B cell (primary cell): ENCODE results near the gene QRICH2. TPM values are rescaled to one million over a fixed set of nuclear protein-coding genes. Genes with fewer than 3 reads are reported as not detected.

Experiments used
- ATAC-seq: fragments of 200-7000 bp; cut with Tn5 transposase; one replicate; pipeline ENCODE4 v1.10.0; 2021; ENCODE audit warnings: low read depth, mild to moderate bottlenecking, moderate number of reproducible peaks, moderate library complexity
- CTCF ChIA-PET: fragments of 350-600 bp; sonication (Branson Sonifier 250); formaldehyde crosslinking; loops from one replicate; lab custom pipeline; 2021; ENCODE audit warnings: antibody characterized with exemption, inconsistent platforms; lab: Charles Lee
- POLR2A ChIA-PET: fragments of 350-600 bp; sonication (Branson Sonifier 250); formaldehyde crosslinking; loops from one replicate; lab custom pipeline; 2021; ENCODE audit warnings: antibody characterized with exemption; lab: Charles Lee
- DNase-seq: peaks from one replicate; pipeline ENCODE4 v3.0.0; 2013
- H2AFZ ChIP-seq: 2 replicates; pipeline ENCODE4 v1.6.1; 2012; ENCODE audit warnings: mild to moderate bottlenecking, low read depth, low read length; ENCODE audit not compliant: insufficient read depth, poor library complexity, severe bottlenecking
- H3K27ac ChIP-seq, 2 donors: 1 replicate in 1 of 2; 2 replicates in 1 of 2; pipeline ENCODE4 v1.5.1; 2012 to 2013; ENCODE audit warnings: low read length in 2 of 2, mild to moderate bottlenecking in 2 of 2, moderate library complexity in 1 of 2
- H3K27me3 ChIP-seq, 4 experiments: fragments of 200-600 bp in 1 of 4; sonication (generic) in 1 of 4; replicated peaks in 1 of 4; 1 replicate in 2 of 4; 2 replicates in 2 of 4; pipeline versions ENCODE4 v1.6.1 to v1.7.0; 2013 to 2016; ENCODE audit warnings: low read length in 3 of 4, mild to moderate bottlenecking in 2 of 4, mixed read lengths in 1 of 4, moderate library complexity in 1 of 4; ENCODE audit not compliant: insufficient read depth in 4 of 4, control insufficient read depth in 3 of 4; ENCODE audit errors: control extremely low read depth in 1 of 4
- H3K36me3 ChIP-seq, 2 experiments: replicated peaks in 1 of 2; 1 replicate in 1 of 2; 2 replicates in 1 of 2; pipeline versions ENCODE4 v1.6.1 to v1.7.1; 2013; ENCODE audit warnings: low read length in 1 of 2; ENCODE audit not compliant: insufficient read depth in 2 of 2, control insufficient read depth in 1 of 2; ENCODE audit errors: control extremely low read depth in 1 of 2, extremely low read depth in 1 of 2
- H3K4me1 ChIP-seq, 2 donors: fragments of 200-600 bp in 1 of 2; sonication (generic) in 1 of 2; 1 replicate in 1 of 2; 2 replicates in 1 of 2; pipeline versions ENCODE4 v1.5.1 to v1.6.1; 2013 to 2017; ENCODE audit warnings: low read length in 2 of 2; ENCODE audit not compliant: control insufficient read depth in 2 of 2, insufficient read depth in 2 of 2
- H3K4me2 ChIP-seq: replicated peaks from 2 replicates; pipeline ENCODE3; 2012; ENCODE audit warnings: mild to moderate bottlenecking, low read depth, low read length; ENCODE audit not compliant: poor library complexity, severe bottlenecking
- H3K4me3 ChIP-seq, 5 experiments: fragments of 200-600 bp in 1 of 5; sonication (generic) in 1 of 5; 1 replicate in 3 of 5; 2 replicates in 2 of 5; pipeline versions ENCODE4 v1.5.1 to v1.7.0; 2011 to 2016; ENCODE audit warnings: low read length in 4 of 5, mild to moderate bottlenecking in 4 of 5, low read depth in 2 of 5, control low read depth in 1 of 5, moderate library complexity in 1 of 5; ENCODE audit not compliant: insufficient read depth in 1 of 5; ENCODE audit errors: control extremely low read depth in 1 of 5, extremely low read depth in 1 of 5
- H3K79me2 ChIP-seq: fragments of 200-600 bp; sonication (generic); one replicate; pipeline ENCODE4 v1.6.0; 2016; ENCODE audit warnings: low read length; ENCODE audit not compliant: control insufficient read depth, insufficient read depth
- H3K9ac ChIP-seq: fragments of 200-600 bp; sonication (generic); 2 replicates; pipeline ENCODE4 v1.6.1; 2017; ENCODE audit warnings: mild to moderate bottlenecking, low read length, moderate library complexity
- H3K9me3 ChIP-seq, 3 donors: one replicate each; pipeline versions ENCODE4 v1.6.1 to v1.7.1; 2013; ENCODE audit warnings: low read length in 2 of 3; ENCODE audit not compliant: control insufficient read depth in 2 of 3, insufficient read depth in 1 of 3; ENCODE audit errors: control extremely low read depth in 1 of 3
- H4K20me1 ChIP-seq: 2 replicates; pipeline ENCODE4 v1.6.0; 2012; ENCODE audit warnings: mild to moderate bottlenecking, low read length; ENCODE audit not compliant: insufficient read depth, control insufficient read depth, poor library complexity, severe bottlenecking
- H3K27ac Mint-ChIP-seq: one replicate; pipeline ENCODE4 v1.8.0; 2021; ENCODE audit warnings: mixed read lengths
- H3K27me3 Mint-ChIP-seq: one replicate; pipeline ENCODE4 v1.8.0; 2021; ENCODE audit warnings: mixed read lengths
- H3K4me1 Mint-ChIP-seq: one replicate; pipeline ENCODE4 v1.8.0; 2021; ENCODE audit warnings: mixed read lengths
- H3K4me3 Mint-ChIP-seq: one replicate; pipeline ENCODE4 v1.8.0; 2021; ENCODE audit warnings: mixed read lengths
- H3K9me3 Mint-ChIP-seq: one replicate; pipeline ENCODE4 v1.8.0; 2022; ENCODE audit warnings: mixed read lengths; ENCODE audit not compliant: insufficient read depth
- CTCF ChIP-seq: fragments of 200-600 bp; IDR thresholded peaks from one replicate; pipeline ENCODE4 v1.8.0; 2022; ENCODE audit warnings: antibody characterized with exemption, mild to moderate bottlenecking
- EZH2 ChIP-seq: IDR thresholded peaks from 2 replicates; pipeline ENCODE4 v1.6.1; 2012; ENCODE audit warnings: borderline replicate concordance, low read depth, mild to moderate bottlenecking, moderate library complexity, low read length; ENCODE audit not compliant: insufficient read depth, poor library complexity, severe bottlenecking
- WGBS: methylation state at CpG from one replicate; pipeline ENCODE4 v1.1.5; 2013; ENCODE audit warnings: missing lambda C conversion rate; ENCODE audit not compliant: insufficient coverage; 5-methylcytosine and 5-hydroxymethylcytosine counted together
- intact Hi-C: fragments of 100-400 bp; cut with micrococcal nuclease; formaldehyde crosslinking; loops from one replicate; pipeline ENCODE4 v1.10.0; 2022
- polyA plus RNA-seq: library from polyadenylated mRNA; depleted of rRNA; stranded (reverse); fragments of >200 nt; gene quantifications from 2 replicates; pipeline ENCODE4 v1.2.3, GENCODE V29; 2012
- total RNA-seq, 2 donors: library from RNA; stranded (reverse); fragments of 120-200 nt in 1 of 2; gene quantifications; 1 replicate in 1 of 2; 2 replicates in 1 of 2; pipeline versions ENCODE4 v1.2.3 to v1.2.4, GENCODE V29; 2013 to 2022

The QRICH2 gene
- total and polyA plus RNA-seq, 2 donors (not counting 1 experiment from before 2014, with no cell fraction given) = 4.4 to 4.5 TPM

GRCh38 chr17:76304226-76305134 lies 3.6 kb downstream of the QRICH2 start:
- H3K4me3 ChIP-seq = no peak overlapping the region
- no peaks in the 10 kb centered on the region for H3K4me1 ChIP-seq
- Mint-ChIP-seq H3K27ac (no peak overlapping the region), H3K27me3 (peaks cover 3% of the 10 kb centered on the region), H3K4me1 (peaks cover 3% of the 10 kb centered on the region), H3K4me3 (no peak overlapping the region), H3K9me3 (no peaks in the 10 kb centered on the region)
- H3K9ac ChIP-seq = no peak overlapping the region
- no peaks in the 10 kb centered on the region for H3K27me3 ChIP-seq
- ChIA-PET POLR2A (interaction anchor here (0.7 kb wide), 1 partner anchor 151 kb away, joined by 3 read pairs; no protein-coding TSS in a partner anchor), CTCF (interaction anchor here (0.7 to 7.5 kb wide), 28 partner anchors 11 to 552 kb away, joined by 3 to 119 read pairs (median 4); partner anchors contain the start of genes AANAT and SPHK1)
- H3K27ac ChIP-seq = no peak overlapping the region
- no peaks in the 10 kb centered on the region for H3K79me2 ChIP-seq
- ATAC-seq (no peak), DNase-seq (no peak)
- WGBS = 92% methylated on average over 11 of the region's 17 CpGs
- TF ChIP-seq EZH2 (no peak), CTCF (no peak)
- no peak overlapping the region for H3K4me2 ChIP-seq
- no peaks in the 10 kb centered on the region for H4K20me1 ChIP-seq
- no peak overlapping the region for H2AFZ ChIP-seq
- no peaks in the 10 kb centered on the region for H3K36me3 ChIP-seq
- no peaks in the 10 kb centered on the region for H3K9me3 ChIP-seq
- intact Hi-C loops = loop anchor here (5.0 kb wide), 1 partner anchor 318 kb away; no protein-coding TSS in a partner anchor

DNA sequence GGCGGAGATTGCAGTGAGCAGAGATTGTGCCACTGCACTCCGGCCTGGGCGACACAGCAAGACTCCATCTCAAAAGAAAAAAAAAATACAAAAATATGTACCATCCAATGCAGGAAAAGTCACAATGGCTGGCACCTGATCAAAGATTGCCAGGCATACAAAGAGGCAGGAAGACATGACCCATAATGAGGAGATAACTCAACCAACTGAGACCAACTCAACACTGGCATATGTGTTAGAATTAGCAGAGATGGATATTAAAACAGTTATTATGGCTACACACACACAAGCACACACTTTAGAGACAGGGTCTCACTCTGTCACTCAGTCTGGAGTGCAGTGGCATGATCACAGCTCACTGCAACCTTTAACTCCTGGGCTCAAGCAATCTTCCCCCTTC lies 10.6 kb downstream of the QRICH2 start:
- H3K79me2 ChIP-seq = no peaks in the 10 kb centered on the region
- H3K9me3 ChIP-seq = no peaks in the 10 kb centered on the region
- no CpG with 5 or more reads among the region's 3 CpGs for WGBS
- Mint-ChIP-seq H3K4me3 (no peak overlapping the region), H3K9me3 (no peaks in the 10 kb centered on the region), H3K27ac (no peak overlapping the region), H3K27me3 (no peaks in the 10 kb centered on the region), H3K4me1 (no peaks in the 10 kb centered on the region)
- no peak overlapping the region for H3K9ac ChIP-seq
- H2AFZ ChIP-seq = no peak overlapping the region
- TF ChIP-seq CTCF (no peak), EZH2 (no peak)
- ChIA-PET POLR2A (no interaction called here), CTCF (interaction anchor here (1.0 to 6.6 kb wide), 8 partner anchors 16 to 327 kb away, joined by 3 to 59 read pairs (median 6); no protein-coding TSS in a partner anchor)
- intact Hi-C loops = no loop called here
- H3K27me3 ChIP-seq = no peaks in the 10 kb centered on the region
- H4K20me1 ChIP-seq = no peaks in the 10 kb centered on the region
- no peak for ATAC-seq
- no peaks in the 10 kb centered on the region for H3K4me1 ChIP-seq
- H3K27ac ChIP-seq = no peak overlapping the region
- no peak for DNase-seq
- no peak overlapping the region for H3K4me3 ChIP-seq
- H3K36me3 ChIP-seq = no peaks in the 10 kb centered on the region
- H3K4me2 ChIP-seq = no peak overlapping the region
